RWPE2 (cell line): Measurements from ENCODE around the gene YBEY.
"Not testable (repeated sequence)": the region's sequence is repeated elsewhere in the genome, so short reads cannot be mapped to it uniquely, and the experiment has no call there.

Source experiments
- ATAC-seq: fragments of 200-7000 bp; cut with Tn5 transposase; 3 replicates; pipeline ENCODE4 v1.9.1; 2021; ENCODE audit warnings: low read depth
- DNase-seq: peaks from one replicate; pipeline ENCODE4 v3.0.0-alpha.2; 2020; ENCODE audit warnings: low spot score
- H3K27ac ChIP-seq: fragments of 450-650 bp; 2 replicates; pipeline ENCODE4 v1.5.1; 2017; ENCODE audit warnings: mild to moderate bottlenecking; ENCODE audit not compliant: poor library complexity, severe bottlenecking
- H3K27me3 ChIP-seq: fragments of 250-450 bp; sonication (Bioruptor Pico); 2 replicates; pipeline ENCODE4 v1.5.1; 2021; ENCODE audit warnings: mild to moderate bottlenecking, moderate library complexity; ENCODE audit not compliant: insufficient read depth, poor library complexity, severe bottlenecking
- H3K36me3 ChIP-seq: fragments of 250-450 bp; sonication (Bioruptor Pico); 2 replicates; pipeline ENCODE4 v1.5.1; 2020; ENCODE audit warnings: low read depth, mild to moderate bottlenecking, moderate library complexity
- H3K4me1 ChIP-seq: fragments of 250-450 bp; sonication (Bioruptor Pico); 2 replicates; pipeline ENCODE4 v1.5.1; 2021; ENCODE audit warnings: mild to moderate bottlenecking, moderate library complexity; ENCODE audit not compliant: insufficient read depth, poor library complexity, severe bottlenecking
- H3K4me3 ChIP-seq: fragments of 250-450 bp; sonication (Bioruptor Pico); 2 replicates; pipeline ENCODE4 v1.5.1; 2021; ENCODE audit warnings: mild to moderate bottlenecking, moderate library complexity; ENCODE audit not compliant: severe bottlenecking
- H3K9me3 ChIP-seq: fragments of 250-450 bp; sonication (Bioruptor Pico); 2 replicates; pipeline ENCODE4 v1.5.1; 2021; ENCODE audit warnings: mild to moderate bottlenecking, moderate library complexity; ENCODE audit not compliant: severe bottlenecking
- TF ChIP-seq, protein P1 (sequence below): fragments of 450-650 bp; IDR thresholded peaks from one replicate; pipeline ENCODE4 v1.5.1; 2017; ENCODE audit warnings: mild to moderate bottlenecking, moderate library complexity; ENCODE audit not compliant: poor library complexity, severe bottlenecking

Gene YBEY

DNA sequence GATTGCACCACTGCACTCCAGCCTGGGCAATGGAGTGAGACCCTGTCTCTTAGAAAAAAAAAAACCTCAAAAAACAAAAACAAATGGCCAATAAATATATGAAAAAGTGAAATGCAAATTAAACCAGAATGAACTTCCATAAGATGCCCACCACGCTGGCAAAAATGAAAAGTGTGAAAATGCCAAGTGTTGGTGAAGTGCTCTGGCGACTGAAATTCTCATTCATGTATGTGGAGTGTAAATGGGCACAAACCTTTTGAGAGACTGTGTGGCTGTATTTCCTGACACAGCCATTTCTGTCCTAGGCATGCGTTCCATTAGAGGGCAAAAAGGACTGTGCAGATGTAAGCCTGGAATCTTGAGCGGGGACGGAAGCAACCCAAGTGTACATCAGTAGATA lies 18.3 kb downstream of the YBEY start:
- Histone ChIP-seq H3K27ac (no peak overlapping the region), H3K36me3 (peaks cover 25% of the 10 kb centered on the region)

DNA sequence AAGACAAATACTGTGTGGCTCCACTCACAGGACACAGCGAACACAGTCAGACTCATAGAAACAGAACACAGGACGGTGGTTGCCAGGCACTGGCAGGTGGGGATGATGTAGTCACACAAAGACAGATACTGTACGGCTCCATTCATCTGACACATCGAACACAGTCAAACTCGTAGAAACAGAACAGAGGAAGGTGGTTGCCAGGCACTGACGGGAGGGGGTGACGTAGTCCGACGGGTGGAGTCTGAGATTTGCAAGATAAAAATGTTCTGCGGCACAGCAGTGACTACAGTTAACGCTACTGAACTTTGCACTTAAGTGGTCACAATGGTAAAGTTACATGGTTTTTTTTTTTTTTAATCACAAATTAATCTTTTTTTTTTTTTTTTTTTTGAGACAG lies 18.8 kb downstream of the YBEY start:
- no peak overlapping the region for H3K27ac ChIP-seq
- H3K4me3 ChIP-seq: no peak overlapping the region
- H3K9me3 ChIP-seq: no peaks in the 10 kb centered on the region
- peaks cover 31% of the 10 kb centered on the region for H3K36me3 ChIP-seq
- TF ChIP-seq, protein P1, sequence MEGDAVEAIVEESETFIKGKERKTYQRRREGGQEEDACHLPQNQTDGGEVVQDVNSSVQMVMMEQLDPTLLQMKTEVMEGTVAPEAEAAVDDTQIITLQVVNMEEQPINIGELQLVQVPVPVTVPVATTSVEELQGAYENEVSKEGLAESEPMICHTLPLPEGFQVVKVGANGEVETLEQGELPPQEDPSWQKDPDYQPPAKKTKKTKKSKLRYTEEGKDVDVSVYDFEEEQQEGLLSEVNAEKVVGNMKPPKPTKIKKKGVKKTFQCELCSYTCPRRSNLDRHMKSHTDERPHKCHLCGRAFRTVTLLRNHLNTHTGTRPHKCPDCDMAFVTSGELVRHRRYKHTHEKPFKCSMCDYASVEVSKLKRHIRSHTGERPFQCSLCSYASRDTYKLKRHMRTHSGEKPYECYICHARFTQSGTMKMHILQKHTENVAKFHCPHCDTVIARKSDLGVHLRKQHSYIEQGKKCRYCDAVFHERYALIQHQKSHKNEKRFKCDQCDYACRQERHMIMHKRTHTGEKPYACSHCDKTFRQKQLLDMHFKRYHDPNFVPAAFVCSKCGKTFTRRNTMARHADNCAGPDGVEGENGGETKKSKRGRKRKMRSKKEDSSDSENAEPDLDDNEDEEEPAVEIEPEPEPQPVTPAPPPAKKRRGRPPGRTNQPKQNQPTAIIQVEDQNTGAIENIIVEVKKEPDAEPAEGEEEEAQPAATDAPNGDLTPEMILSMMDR: no peak
- H3K27me3 ChIP-seq: no peaks in the 10 kb centered on the region
- no peak for ATAC-seq
- no peak for DNase-seq
- H3K4me1 ChIP-seq: no peaks in the 10 kb centered on the region

More for the DNA sequence above, 18.3 kb downstream of the YBEY start:
- Histone ChIP-seq H3K9me3 (no peaks in the 10 kb centered on the region), H3K4me3 (no peak overlapping the region), H3K4me1 (no peaks in the 10 kb centered on the region), H3K27me3 (no peaks in the 10 kb centered on the region)
- TF ChIP-seq, protein P1: no peak
- ATAC-seq (no peak), DNase-seq (no peak)

DNA sequence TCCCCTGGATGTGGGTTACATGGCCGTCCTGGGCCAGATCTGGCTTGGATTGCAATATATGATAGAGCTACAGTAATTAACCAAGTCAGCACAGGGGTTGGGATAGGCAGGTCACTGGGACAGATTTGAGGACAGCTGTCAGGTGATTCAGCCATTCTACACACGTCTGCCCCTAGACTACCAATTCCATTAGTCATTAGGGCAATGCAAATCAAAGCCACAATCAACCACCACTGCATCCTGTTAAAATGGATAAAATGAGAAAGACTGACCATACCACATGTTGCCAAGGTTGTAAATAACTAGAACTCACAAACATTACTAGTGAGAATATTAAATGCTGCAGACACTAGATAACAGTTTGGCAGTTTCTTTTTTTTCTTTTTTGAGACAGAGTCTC lies 21.5 kb downstream of the YBEY start:
- Histone ChIP-seq H3K36me3 (peaks cover 26% of the 10 kb centered on the region), H3K9me3 (no peaks in the 10 kb centered on the region), H3K27me3 (no peaks in the 10 kb centered on the region), H3K4me3 (no peak overlapping the region), H3K4me1 (no peaks in the 10 kb centered on the region), H3K27ac (no peak overlapping the region)
- ATAC-seq: peak; percentile 93
- TF ChIP-seq, protein P1: no peak
- DNase-seq: no peak

DNA sequence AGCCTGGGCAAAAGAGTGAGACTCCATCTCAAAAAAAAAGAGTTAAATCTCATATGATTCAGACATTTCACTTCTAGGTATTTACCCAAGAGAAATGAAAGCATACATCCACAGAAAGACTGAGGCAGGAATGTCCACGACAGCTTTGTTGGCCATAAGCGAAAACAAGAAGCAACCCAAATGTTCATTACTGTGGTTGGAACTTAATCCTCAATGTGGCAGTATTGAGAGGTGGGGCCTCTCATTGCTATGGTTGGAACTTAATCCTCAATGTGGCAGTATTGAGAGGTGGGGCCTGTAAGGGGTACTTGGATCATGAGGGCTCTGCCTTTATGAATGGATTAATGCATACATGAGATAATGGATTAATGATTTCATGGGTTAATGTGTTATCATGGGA lies 22.3 kb downstream of the YBEY start:
- no peak for ATAC-seq
- H3K27me3 ChIP-seq: no peaks in the 10 kb centered on the region
- H3K9me3 ChIP-seq: no peaks in the 10 kb centered on the region
- H3K4me1 ChIP-seq: no peaks in the 10 kb centered on the region
- TF ChIP-seq, protein P1: no peak
- H3K27ac ChIP-seq: no peak overlapping the region
- no peak for DNase-seq
- H3K36me3 ChIP-seq: peaks cover 29% of the 10 kb centered on the region
- no peak overlapping the region for H3K4me3 ChIP-seq

DNA sequence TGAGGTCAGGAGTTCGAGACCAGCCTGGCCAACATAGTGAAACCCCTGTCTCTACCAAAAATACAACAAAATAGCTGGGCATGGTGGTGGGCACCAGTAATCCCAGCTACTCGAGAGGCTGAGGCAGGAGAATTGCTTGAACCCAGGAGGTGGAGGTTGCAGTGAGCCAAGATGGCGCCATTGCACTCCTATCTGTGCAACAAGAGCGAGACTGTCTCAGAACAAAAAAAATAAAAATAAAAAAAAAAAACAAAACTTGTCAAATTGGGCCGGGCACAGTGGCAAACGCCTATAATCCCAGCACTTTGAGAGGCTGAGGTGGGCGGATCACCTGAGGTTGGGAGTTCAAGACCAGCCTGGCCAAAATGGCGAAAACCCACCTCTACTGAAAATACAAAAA lies 24.1 kb downstream of the YBEY start:
- not testable (repeated sequence) for ATAC-seq

More for the DNA sequence above, 24.1 kb downstream of the YBEY start:
- H3K27me3 ChIP-seq, H3K4me1 ChIP-seq, H3K9me3 ChIP-seq, H3K27ac ChIP-seq, H3K4me3 ChIP-seq, DNase-seq: not testable (repeated sequence)
- H3K36me3 ChIP-seq: peaks cover 27% of the 10 kb centered on the region
